H9 (cell line): Measurements from ENCODE around the gene MED9. TPM values are rescaled to one million over a fixed set of nuclear protein-coding genes. Genes with fewer than 3 reads are reported as not detected.

ENCODE experiments used
- DNase-seq: peaks from one replicate; pipeline ENCODE4 v3.0.0-alpha.2; 2017
- H2AFZ ChIP-seq: one replicate; pipeline ENCODE4 v1.6.1; 2013; ENCODE audit warnings: mild to moderate bottlenecking, low read length, control low read depth, moderate library complexity
- H2AK5ac ChIP-seq: 2 replicates; pipeline ENCODE4 v1.6.1; 2013; ENCODE audit warnings: low read length, control low read depth, mixed read lengths; ENCODE audit not compliant: insufficient read length
- H2BK120ac ChIP-seq: one replicate; pipeline ENCODE4 v1.6.1; 2013; ENCODE audit warnings: low read depth, mild to moderate bottlenecking, low read length, control low read depth, inconsistent platforms; ENCODE audit not compliant: poor library complexity, severe bottlenecking
- H2BK12ac ChIP-seq: 2 replicates; pipeline ENCODE4 v1.6.1; 2013; ENCODE audit warnings: low read length, control low read depth, mixed read lengths, low read depth; ENCODE audit not compliant: insufficient read length
- H2BK15ac ChIP-seq: 2 replicates; pipeline ENCODE4 v1.6.1; 2013; ENCODE audit warnings: low read depth, low read length, control low read depth
- H2BK20ac ChIP-seq: one replicate; pipeline ENCODE4 v1.6.1; 2013; ENCODE audit warnings: low read depth, mild to moderate bottlenecking, low read length, control low read depth, inconsistent platforms; ENCODE audit not compliant: poor library complexity, severe bottlenecking
- H2BK5ac ChIP-seq: 2 replicates; pipeline ENCODE4 v1.6.1; 2013; ENCODE audit warnings: low read length, control low read depth, mixed read lengths; ENCODE audit not compliant: insufficient read length
- H3K14ac ChIP-seq: 2 replicates; pipeline ENCODE4 v1.6.1; 2013; ENCODE audit warnings: low read length, control low read depth; ENCODE audit not compliant: insufficient read depth
- H3K18ac ChIP-seq: 2 replicates; pipeline ENCODE4 v1.6.1; 2013; ENCODE audit warnings: low read depth, mild to moderate bottlenecking, mixed read lengths, low read length, control low read depth; ENCODE audit not compliant: insufficient read length
- H3K23ac ChIP-seq: 2 replicates; pipeline ENCODE4 v1.6.1; 2013; ENCODE audit warnings: low read length, control low read depth, mixed read lengths, low read depth; ENCODE audit not compliant: insufficient read length
- H3K23me2 ChIP-seq: 2 replicates; pipeline ENCODE4 v1.6.1; 2013; ENCODE audit warnings: low read depth, mild to moderate bottlenecking, mixed read lengths, low read length, control low read depth; ENCODE audit not compliant: insufficient read length, poor library complexity, severe bottlenecking
- H3K27ac ChIP-seq: 2 replicates; pipeline ENCODE4 v1.5.1; 2013; ENCODE audit warnings: low read length, control low read depth, mixed read lengths, low read depth; ENCODE audit not compliant: insufficient read length
- H3K27me3 ChIP-seq: 2 replicates; pipeline ENCODE4 v1.6.1; 2013; ENCODE audit warnings: low read length, control low read depth, inconsistent platforms; ENCODE audit not compliant: insufficient read depth
- H3K4ac ChIP-seq: 2 replicates; pipeline ENCODE4 v1.6.1; 2013; ENCODE audit warnings: low read depth, mild to moderate bottlenecking, control low read depth, inconsistent platforms, low read length, moderate library complexity
- H3K4me1 ChIP-seq: 2 replicates; pipeline ENCODE4 v1.6.1; 2013; ENCODE audit warnings: low read length, control low read depth, inconsistent platforms; ENCODE audit not compliant: insufficient read depth
- H3K4me2 ChIP-seq: 2 replicates; pipeline ENCODE4 v1.6.1; 2013; ENCODE audit warnings: low read length, control low read depth, mixed read lengths; ENCODE audit not compliant: insufficient read length, insufficient read depth
- H3K56ac ChIP-seq: 2 replicates; pipeline ENCODE4 v1.6.1; 2013; ENCODE audit warnings: low read depth, mild to moderate bottlenecking, mixed read lengths, low read length, control low read depth; ENCODE audit not compliant: insufficient read length
- H3K79me1 ChIP-seq: 2 replicates; pipeline ENCODE4 v1.6.1; 2013; ENCODE audit warnings: low read depth, mild to moderate bottlenecking, moderate library complexity, low read length, control low read depth, inconsistent platforms; ENCODE audit not compliant: insufficient read depth, poor library complexity, severe bottlenecking
- H3K79me2 ChIP-seq: 2 replicates; pipeline ENCODE4 v1.6.1; 2013; ENCODE audit warnings: low read length, control low read depth, inconsistent platforms; ENCODE audit not compliant: insufficient read depth
- H3K9ac ChIP-seq: 2 replicates; pipeline ENCODE4 v1.6.1; 2013; ENCODE audit warnings: low read length, control low read depth, mixed read lengths; ENCODE audit not compliant: insufficient read length; ENCODE audit errors: extremely low read depth
- H3K9me3 ChIP-seq: one replicate; pipeline ENCODE4 v1.6.1; 2013; ENCODE audit warnings: low read depth, low read length, inconsistent platforms; ENCODE audit not compliant: control insufficient read depth
- H3T11ph ChIP-seq: one replicate; pipeline ENCODE4 v1.6.1; 2013; ENCODE audit warnings: mild to moderate bottlenecking, low read length, control low read depth, inconsistent platforms
- H4K20me1 ChIP-seq: one replicate; pipeline ENCODE4 v1.6.1; 2013; ENCODE audit not compliant: control insufficient read depth, insufficient read length, insufficient read depth
- H4K5ac ChIP-seq: 2 replicates; pipeline ENCODE4 v1.6.1; 2013; ENCODE audit warnings: low read depth, mild to moderate bottlenecking, mixed read lengths, low read length, control low read depth; ENCODE audit not compliant: insufficient read length
- H4K8ac ChIP-seq: replicated peaks from 2 replicates; pipeline ENCODE4 v1.6.1; 2013; ENCODE audit warnings: low read length, control low read depth, mixed read lengths, low read depth; ENCODE audit not compliant: insufficient read length
- H4K91ac ChIP-seq: 2 replicates; pipeline ENCODE4 v1.6.1; 2013; ENCODE audit warnings: low read depth, mild to moderate bottlenecking, moderate library complexity, mixed read lengths, low read length, control low read depth; ENCODE audit not compliant: insufficient read length
- H3K27ac Mint-ChIP-seq, 3 experiments: 2 replicates in 2 of 3; 3 replicates in 1 of 3; pipeline ENCODE4 v1.8.0; 2020 to 2021; ENCODE audit warnings: mixed read lengths in 3 of 3, mild to moderate bottlenecking in 1 of 3, moderate library complexity in 1 of 3
- H3K27me3 Mint-ChIP-seq: 2 replicates; pipeline ENCODE4 v1.8.0; 2021; ENCODE audit warnings: low read depth, mild to moderate bottlenecking, moderate library complexity, mixed read lengths
- H3K36me3 Mint-ChIP-seq, 3 experiments: 2 replicates in 2 of 3; 3 replicates in 1 of 3; pipeline ENCODE4 v1.8.0; 2020 to 2021; ENCODE audit warnings: low read depth in 3 of 3, mixed read lengths in 3 of 3; ENCODE audit not compliant: insufficient read depth in 1 of 3
- H3K4me1 Mint-ChIP-seq, 2 experiments: 2 replicates each; pipeline ENCODE4 v1.8.0; 2020; ENCODE audit warnings: mixed read lengths in 2 of 2
- H3K4me3 Mint-ChIP-seq, 2 experiments: 2 replicates in 1 of 2; 3 replicates in 1 of 2; pipeline ENCODE4 v1.8.0; 2020 to 2021; ENCODE audit warnings: mild to moderate bottlenecking in 2 of 2, mixed read lengths in 2 of 2, moderate library complexity in 1 of 2
- H3K9me3 Mint-ChIP-seq, 2 experiments: 2 replicates in 1 of 2; 3 replicates in 1 of 2; pipeline ENCODE4 v1.8.0; 2020; ENCODE audit warnings: mild to moderate bottlenecking in 2 of 2, mixed read lengths in 2 of 2, moderate library complexity in 1 of 2
- CTCF ChIP-seq: fragments of 200-600 bp; sonication (generic); conservative IDR thresholded peaks from 3 replicates; pipeline ENCODE4 v1.8.0; 2021; ENCODE audit warnings: antibody characterized with exemption, mild to moderate bottlenecking
- WGBS: extraction: QIAGEN DNeasy Blood & Tissue Kit; methylation state at CpG from one replicate; pipeline ENCODE4 v1.1.7; 2013; ENCODE audit warnings: missing lambda C conversion rate, low lambda C conversion rate, mixed read lengths; ENCODE audit not compliant: insufficient read length; ENCODE audit errors: extremely low coverage; 5-methylcytosine and 5-hydroxymethylcytosine counted together
- total RNA-seq: library from RNA; stranded (reverse); gene quantifications from 2 replicates; pipeline ENCODE4 v1.2.1, GENCODE V29; 2021

MED9 gene
- total RNA-seq, 1 experiment from 2014 or later = 20.0 TPM

DNA sequence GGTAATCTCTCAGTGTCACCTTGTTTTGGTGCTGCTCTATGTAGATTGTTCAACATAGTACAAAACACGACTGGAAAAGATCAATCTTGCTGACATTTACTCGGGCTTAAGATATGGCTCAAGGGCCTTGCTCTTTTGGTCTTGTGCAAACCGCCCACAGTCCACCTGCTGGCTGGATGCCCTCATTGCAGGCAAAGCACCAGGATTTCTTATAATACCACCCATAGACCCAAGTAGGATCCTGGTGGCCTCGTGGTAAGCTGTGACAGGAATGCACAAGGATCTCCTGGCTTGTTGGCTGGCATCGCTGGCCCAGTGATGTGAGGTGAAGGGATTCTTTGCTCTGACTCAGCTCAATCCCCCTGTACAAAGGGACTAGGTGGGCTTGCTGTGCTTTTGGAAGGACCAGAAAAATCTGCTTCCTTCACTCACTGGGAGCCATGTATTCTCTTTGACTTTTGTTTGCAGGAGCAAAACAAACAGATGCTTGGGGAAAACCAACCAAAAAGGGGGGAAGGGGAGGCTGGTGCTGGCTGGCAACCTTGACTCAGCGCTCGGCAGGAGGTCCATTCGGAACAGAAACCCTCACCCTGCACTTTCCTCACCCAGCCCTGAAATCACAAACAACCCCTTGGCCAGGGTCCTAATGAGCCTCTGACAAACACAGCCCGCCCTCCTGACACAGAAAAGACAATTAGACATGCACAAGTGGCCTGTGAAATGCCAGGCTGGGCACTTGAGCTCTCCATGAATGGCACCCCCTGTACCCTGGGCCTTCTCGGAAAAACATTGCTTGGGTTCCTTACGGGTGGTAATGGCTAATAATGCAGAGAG, 36.6 kb upstream of the MED9 start:
- Histone ChIP-seq H3K9me3 (no peaks in the 10 kb centered on the region), H2AFZ (peak overlapping the region; percentile 46)

More for the DNA sequence above, 36.6 kb upstream of the MED9 start:
- no peaks in the 10 kb centered on the region for H3K4me1 ChIP-seq
- no peak overlapping the region for H2BK20ac ChIP-seq
- H3K18ac ChIP-seq = no peak overlapping the region
- TF ChIP-seq CTCF = peak; percentile 77
- H3K23ac ChIP-seq = no peak overlapping the region
- H2BK5ac ChIP-seq = no peak overlapping the region
- Mint-ChIP-seq H3K27me3 (peaks cover 10% of the 10 kb centered on the region), H3K36me3 (peaks cover 0 to 4% (median 0%) of the 10 kb centered on the region in 3 experiments; a peak in 2 of 7 replicates), H3K4me1 (peaks cover 17 to 20% of the 10 kb centered on the region in 2 experiments), H3K4me3 (no peak overlapping the region), H3K9me3 (peaks cover 4 to 5% of the 10 kb centered on the region in 2 experiments; a peak in 3 of 5 replicates), H3K27ac (no peak overlapping the region)
- no peak overlapping the region for H3K56ac ChIP-seq
- H2BK12ac ChIP-seq = no peak overlapping the region
- H3K9ac ChIP-seq = no peak overlapping the region
- no peak overlapping the region for H4K91ac ChIP-seq
- H2AK5ac ChIP-seq = no peak overlapping the region
- no peaks in the 10 kb centered on the region for H4K20me1 ChIP-seq
- H3K4me2 ChIP-seq = no peak overlapping the region
- H3K4ac ChIP-seq = no peak overlapping the region
- no peak overlapping the region for H4K5ac ChIP-seq
- H3K27ac ChIP-seq = no peak overlapping the region
- no peaks in the 10 kb centered on the region for H3K79me2 ChIP-seq
- no peak overlapping the region for H4K8ac ChIP-seq
- WGBS = no CpG with 5 or more reads among the region's 11 CpGs
- no peak overlapping the region for H3K14ac ChIP-seq
- DNase-seq = peak; percentile 87
- no peaks in the 10 kb centered on the region for H3K79me1 ChIP-seq
- H2BK120ac ChIP-seq = no peak overlapping the region
- H2BK15ac ChIP-seq = no peak overlapping the region
- H3T11ph ChIP-seq = no peak overlapping the region
- H3K27me3 ChIP-seq = no peaks in the 10 kb centered on the region
- H3K23me2 ChIP-seq = no peaks in the 10 kb centered on the region
